ENCODE measurements around the gene SURF2.

The SURF2 gene

DNA sequence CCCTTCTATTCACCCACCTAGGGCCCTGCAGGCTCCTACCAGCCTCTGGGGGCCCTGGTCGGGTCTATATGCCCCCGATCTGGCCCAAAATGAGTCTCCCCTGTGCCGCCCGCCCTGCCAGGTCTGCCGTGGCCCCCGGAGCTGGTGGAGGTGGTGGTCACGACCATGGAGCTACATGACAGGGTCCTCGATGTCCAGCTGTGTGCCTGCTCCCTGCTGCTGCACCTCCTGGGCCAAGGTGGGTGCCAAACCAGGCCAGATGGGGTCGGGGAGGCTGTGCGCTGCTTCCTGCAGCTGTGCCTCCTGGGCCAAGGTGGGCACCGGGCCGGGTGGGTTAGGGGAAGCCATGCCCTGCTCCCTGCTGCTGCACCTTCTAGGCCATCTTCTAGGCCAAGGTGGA lies 43.9 kb downstream of the SURF2 start:
- H3K27ac ChIP-seq, result no peak overlapping the region
- TF ChIP-seq, protein P1, sequence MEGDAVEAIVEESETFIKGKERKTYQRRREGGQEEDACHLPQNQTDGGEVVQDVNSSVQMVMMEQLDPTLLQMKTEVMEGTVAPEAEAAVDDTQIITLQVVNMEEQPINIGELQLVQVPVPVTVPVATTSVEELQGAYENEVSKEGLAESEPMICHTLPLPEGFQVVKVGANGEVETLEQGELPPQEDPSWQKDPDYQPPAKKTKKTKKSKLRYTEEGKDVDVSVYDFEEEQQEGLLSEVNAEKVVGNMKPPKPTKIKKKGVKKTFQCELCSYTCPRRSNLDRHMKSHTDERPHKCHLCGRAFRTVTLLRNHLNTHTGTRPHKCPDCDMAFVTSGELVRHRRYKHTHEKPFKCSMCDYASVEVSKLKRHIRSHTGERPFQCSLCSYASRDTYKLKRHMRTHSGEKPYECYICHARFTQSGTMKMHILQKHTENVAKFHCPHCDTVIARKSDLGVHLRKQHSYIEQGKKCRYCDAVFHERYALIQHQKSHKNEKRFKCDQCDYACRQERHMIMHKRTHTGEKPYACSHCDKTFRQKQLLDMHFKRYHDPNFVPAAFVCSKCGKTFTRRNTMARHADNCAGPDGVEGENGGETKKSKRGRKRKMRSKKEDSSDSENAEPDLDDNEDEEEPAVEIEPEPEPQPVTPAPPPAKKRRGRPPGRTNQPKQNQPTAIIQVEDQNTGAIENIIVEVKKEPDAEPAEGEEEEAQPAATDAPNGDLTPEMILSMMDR (conservative IDR thresholded peaks at IDR 0.05), result no peak

DNA sequence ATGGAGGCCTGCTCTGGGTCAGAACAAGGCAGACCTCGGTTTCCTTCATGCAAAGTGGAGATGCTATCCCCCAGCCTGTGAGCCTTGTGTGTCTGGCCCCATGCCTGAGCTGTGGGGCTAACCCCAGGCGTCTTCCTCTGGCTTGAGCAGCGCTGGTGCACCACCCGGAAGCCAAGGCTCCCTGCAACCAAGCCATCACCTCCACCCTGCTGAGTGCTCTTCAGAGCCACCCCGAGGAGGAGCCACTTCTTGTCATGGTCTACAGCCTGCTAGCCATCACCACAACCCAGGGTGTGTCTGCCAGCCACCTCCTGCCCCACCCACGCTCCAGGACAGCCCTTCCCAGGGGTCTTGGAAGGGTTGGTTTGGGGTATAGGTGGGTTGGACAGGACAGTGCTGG lies 45.2 kb downstream of the SURF2 start:
- H3K27ac ChIP-seq, result no peak overlapping the region
- TF ChIP-seq, protein P1 (conservative IDR thresholded peaks at IDR 0.05), result no peak

DNA sequence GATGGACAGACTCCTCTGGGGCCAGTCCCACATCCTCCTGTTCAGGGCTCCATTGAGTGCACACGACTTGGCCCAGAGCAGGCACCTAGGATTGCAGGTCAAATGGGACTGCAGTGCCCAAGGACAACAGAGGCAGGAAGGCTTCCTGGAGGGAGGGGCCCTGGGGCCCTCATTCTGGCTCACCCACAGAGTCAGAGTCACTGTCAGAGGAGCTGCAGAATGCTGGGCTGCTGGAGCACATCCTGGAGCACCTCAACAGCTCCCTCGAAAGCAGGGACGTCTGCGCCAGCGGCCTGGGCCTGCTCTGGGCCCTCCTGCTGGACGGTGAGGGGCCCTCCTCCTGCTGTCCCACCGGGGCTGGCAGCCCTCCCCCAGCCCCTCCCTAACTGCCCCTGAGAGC lies 46.3 kb downstream of the SURF2 start:
- TF ChIP-seq, protein P1 (conservative IDR thresholded peaks at IDR 0.05), result no peak
- no peak overlapping the region; the same call in 1 of the 2 replicates for H3K27ac ChIP-seq

DNA sequence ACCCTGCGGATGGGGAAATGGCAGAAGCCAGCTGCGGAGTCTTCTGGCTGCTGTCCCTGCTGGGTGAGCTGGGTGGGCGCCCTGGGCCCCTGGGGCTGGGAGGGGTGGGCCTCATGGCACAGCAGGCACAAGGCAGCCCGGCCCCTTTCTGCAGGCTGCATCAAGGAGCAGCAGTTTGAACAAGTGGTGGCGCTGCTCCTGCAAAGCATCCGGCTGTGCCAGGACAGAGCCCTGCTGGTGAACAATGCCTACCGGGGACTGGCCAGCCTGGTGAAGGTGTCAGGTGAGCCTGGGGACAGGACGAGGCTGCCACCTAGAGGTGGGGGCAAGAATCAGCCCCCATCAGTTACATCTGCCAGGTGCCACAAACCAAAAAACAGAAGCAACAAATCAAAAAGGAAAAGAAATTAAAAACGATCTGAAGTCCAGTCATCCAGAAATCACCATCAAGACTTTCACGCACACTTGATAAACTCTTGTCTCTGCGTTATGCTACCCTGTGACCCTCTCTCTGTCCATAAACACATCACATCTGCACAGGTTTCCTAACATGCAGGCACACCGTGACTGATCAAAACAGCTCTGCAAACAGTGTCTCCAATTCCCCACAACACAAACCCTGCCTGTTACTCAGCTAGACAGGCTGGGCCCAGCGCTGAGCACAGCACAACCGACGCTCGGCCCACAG lies 47.6 kb downstream of the SURF2 start:
- TF ChIP-seq, protein P1 (conservative IDR thresholded peaks at IDR 0.05), result peak; percentile 95
- peak overlapping the region; percentile 32 for H3K27ac ChIP-seq

DNA sequence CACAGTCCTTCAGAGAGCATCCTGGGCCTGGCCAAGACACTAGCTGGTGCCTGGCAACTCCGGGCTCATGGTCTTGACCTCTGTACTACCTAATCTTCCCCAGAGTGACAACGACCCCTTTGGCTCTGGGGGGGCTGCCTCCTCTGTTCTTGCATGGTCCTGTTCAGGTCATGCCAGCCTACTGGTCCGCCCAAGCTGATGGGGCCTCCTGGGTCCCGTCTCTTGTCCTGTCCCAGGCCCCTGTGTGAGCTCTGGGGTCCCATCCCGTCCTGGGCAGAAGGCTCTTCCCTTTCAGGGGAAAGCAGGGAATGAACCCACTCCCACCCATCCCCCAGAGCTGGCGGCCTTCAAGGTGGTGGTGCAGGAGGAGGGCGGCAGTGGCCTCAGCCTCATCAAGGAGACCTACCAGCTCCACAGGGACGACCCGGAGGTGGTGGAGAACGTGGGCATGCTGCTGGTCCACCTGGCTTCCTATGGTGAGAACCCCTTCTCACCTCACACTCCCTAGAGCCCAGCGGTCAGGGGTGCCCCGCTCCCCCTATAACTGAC lies 48.2 kb downstream of the SURF2 start:
- peak overlapping the region; percentile 32; the same call in 1 of the 2 replicates for H3K27ac ChIP-seq
- TF ChIP-seq, protein P1 (conservative IDR thresholded peaks at IDR 0.05), result no peak

DNA sequence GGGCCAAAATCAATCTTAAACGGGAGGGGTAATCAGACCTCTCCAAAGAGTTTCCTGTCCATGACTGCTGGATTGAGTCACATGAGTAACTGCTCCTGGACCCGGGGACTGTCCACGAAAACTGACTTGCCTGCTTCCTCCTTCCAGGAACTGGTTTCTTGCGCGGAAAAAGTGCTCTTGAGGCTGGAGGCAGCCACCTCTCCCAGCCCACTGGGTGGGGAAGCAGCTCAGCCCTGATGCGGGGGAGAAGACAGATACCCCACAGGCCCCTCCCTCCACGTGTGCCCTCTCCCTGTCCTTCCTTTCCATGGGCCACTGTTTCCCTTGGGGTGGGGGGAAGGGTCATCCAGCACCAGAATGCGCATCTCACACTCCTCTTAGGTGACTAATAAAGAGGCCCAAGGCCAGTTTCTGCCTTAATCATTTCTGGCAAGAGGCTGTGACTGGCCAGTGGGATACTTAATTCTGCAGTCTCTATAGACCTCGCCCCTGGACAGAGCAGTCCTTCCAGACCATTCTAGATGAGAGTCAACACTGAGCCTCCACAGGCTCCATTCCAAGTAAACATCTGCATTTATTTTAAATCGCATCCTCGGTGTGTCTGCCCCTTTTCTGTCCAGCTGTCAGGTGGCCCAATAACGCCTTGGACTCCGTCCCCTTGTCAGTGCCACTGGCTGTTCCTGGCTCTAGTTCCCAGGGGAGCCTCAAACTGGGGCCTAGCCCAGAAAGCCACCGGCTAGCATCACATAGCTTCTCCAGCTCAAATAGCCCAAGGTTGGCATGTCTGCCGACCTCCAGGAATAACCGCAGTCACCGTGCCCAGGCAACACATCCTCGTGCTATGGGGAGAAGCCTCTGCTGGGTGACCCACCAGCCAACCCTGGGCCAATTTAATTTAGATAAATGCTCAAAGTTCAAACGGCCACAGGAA lies 49.4 kb downstream of the SURF2 start:
- TF ChIP-seq, protein P1 (conservative IDR thresholded peaks at IDR 0.05), result no peak
- no peak overlapping the region for H3K27ac ChIP-seq

Data from VCaP (cell line).